Measurements from ENCODE around the gene CD47. TPM values are rescaled to one million over a fixed set of nuclear protein-coding genes. Genes with fewer than 3 reads are reported as not detected.

The CD47 gene
- total and polyA plus RNA-seq, 7 donors, result 10.8 to 74.9 (median 61.4) TPM

DNA sequence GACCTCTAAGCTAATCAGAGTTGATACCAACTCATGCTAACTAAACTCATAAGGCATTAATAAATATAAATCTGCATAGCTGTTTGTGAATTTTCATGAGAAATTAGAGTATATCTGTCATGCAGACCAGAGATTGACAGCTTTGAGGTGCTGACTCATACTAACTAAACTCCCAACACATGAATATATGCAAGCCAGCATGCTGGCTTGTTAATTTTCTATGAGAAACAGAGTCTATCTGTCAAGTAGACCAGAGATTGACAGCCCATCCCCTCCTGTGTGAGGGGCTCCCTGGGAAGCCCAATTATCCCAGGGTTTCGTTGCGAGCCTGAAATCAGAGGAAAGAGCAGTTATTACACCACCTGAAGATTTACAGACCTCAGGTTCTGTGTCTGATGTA is 69.3 kb downstream of the CD47 start:
- Histone ChIP-seq H3K4me1 (no peaks in the 10 kb centered on the region), H3K4me3 (no peak overlapping the region), H3K9me3 (no peaks in the 10 kb centered on the region), H3K36me3 (no peaks in the 10 kb centered on the region), H3K27me3 (no peaks in the 10 kb centered on the region), H3K27ac (no peak overlapping the region)
- 70 to 99% methylated on average over 2 of the region's 2 CpGs for WGBS, 2 donors
- DNase-seq, result no peak
- intact Hi-C loops (cut with DNase I), result no loop called here
- TF ChIP-seq POLR2A (IDR thresholded peaks at IDR 0.05), result no peak
- TF ChIP-seq EP300 (IDR thresholded peaks at IDR 0.05), result no peak
- TF ChIP-seq POLR2AphosphoS5 (IDR thresholded peaks at IDR 0.05), result no peak
- TF ChIP-seq, protein P1, sequence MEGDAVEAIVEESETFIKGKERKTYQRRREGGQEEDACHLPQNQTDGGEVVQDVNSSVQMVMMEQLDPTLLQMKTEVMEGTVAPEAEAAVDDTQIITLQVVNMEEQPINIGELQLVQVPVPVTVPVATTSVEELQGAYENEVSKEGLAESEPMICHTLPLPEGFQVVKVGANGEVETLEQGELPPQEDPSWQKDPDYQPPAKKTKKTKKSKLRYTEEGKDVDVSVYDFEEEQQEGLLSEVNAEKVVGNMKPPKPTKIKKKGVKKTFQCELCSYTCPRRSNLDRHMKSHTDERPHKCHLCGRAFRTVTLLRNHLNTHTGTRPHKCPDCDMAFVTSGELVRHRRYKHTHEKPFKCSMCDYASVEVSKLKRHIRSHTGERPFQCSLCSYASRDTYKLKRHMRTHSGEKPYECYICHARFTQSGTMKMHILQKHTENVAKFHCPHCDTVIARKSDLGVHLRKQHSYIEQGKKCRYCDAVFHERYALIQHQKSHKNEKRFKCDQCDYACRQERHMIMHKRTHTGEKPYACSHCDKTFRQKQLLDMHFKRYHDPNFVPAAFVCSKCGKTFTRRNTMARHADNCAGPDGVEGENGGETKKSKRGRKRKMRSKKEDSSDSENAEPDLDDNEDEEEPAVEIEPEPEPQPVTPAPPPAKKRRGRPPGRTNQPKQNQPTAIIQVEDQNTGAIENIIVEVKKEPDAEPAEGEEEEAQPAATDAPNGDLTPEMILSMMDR (IDR thresholded peaks at IDR 0.05), result no peak

- no peak for DNase-seq
- Histone ChIP-seq H3K4me1 (no peaks in the 10 kb centered on the region), H3K9me3 (no peaks in the 10 kb centered on the region), H3K36me3 (no peaks in the 10 kb centered on the region), H3K27me3 (no peaks in the 10 kb centered on the region), H3K4me3 (no peak overlapping the region), H3K27ac (no peak overlapping the region)
- TF ChIP-seq POLR2A (IDR thresholded peaks at IDR 0.05), result no peak
- no peak for TF ChIP-seq EP300 (IDR thresholded peaks at IDR 0.05)
- no peak for TF ChIP-seq POLR2AphosphoS5 (IDR thresholded peaks at IDR 0.05)
- TF ChIP-seq, protein P1 (IDR thresholded peaks at IDR 0.05), result no peak
- WGBS, 2 donors, result 75 to 79% methylated on average over 3 of the region's 3 CpGs
- intact Hi-C loops (cut with DNase I), result no loop called here
These were observed 69.7 kb downstream of the CD47 start for GRCh38 chr3:108021131-108021530.

- WGBS, 2 donors, result 50 to 76% methylated on average over 8 of the region's 8 CpGs
These were observed 72.3 kb downstream of the CD47 start for GRCh38 chr3:108018552-108018951.

GRCh38 chr3:108017587-108017986 is 73.2 kb downstream of the CD47 start:
- Histone ChIP-seq H3K4me3 (no peak overlapping the region), H3K36me3 (no peaks in the 10 kb centered on the region), H3K9me3 (no peaks in the 10 kb centered on the region), H3K4me1 (peaks cover 0 to 11% (median 5%) of the 10 kb centered on the region in 4 donors), H3K27me3 (no peaks in the 10 kb centered on the region), H3K27ac (no peak overlapping the region)
- intact Hi-C loops (cut with DNase I), result no loop called here
- 74 to 90% methylated on average over 4 of the region's 4 CpGs for WGBS, 2 donors
- DNase-seq, result no peak
- TF ChIP-seq POLR2AphosphoS5 (IDR thresholded peaks at IDR 0.05) (no peak), POLR2A (IDR thresholded peaks at IDR 0.05) (no peak), EP300 (IDR thresholded peaks at IDR 0.05) (no peak)
- TF ChIP-seq, protein P1 (IDR thresholded peaks at IDR 0.05), result no peak

More at GRCh38 chr3:108018552-108018951, 72.3 kb downstream of the CD47 start:
- Histone ChIP-seq H3K27me3 (no peaks in the 10 kb centered on the region), H3K4me3 (no peak overlapping the region), H3K4me1 (peaks cover 0 to 6% (median 4%) of the 10 kb centered on the region in 4 donors), H3K27ac (no peak overlapping the region), H3K9me3 (no peaks in the 10 kb centered on the region), H3K36me3 (no peaks in the 10 kb centered on the region)
- TF ChIP-seq, protein P1 (IDR thresholded peaks at IDR 0.05), result no peak
- TF ChIP-seq EP300 (IDR thresholded peaks at IDR 0.05), result no peak
- TF ChIP-seq POLR2AphosphoS5 (IDR thresholded peaks at IDR 0.05), result no peak
- no peak for TF ChIP-seq POLR2A (IDR thresholded peaks at IDR 0.05)
- intact Hi-C loops (cut with DNase I), result no loop called here
- DNase-seq, result no peak

GRCh38 chr3:108014943-108015342 is 75.9 kb downstream of the CD47 start:
- 96 to 98% methylated on average over 2 of the region's 2 CpGs for WGBS, 2 donors

More at GRCh38 chr3:108014943-108015342, 75.9 kb downstream of the CD47 start:
- no peak overlapping the region for H3K27ac ChIP-seq
- no peak for DNase-seq
- H3K27me3 ChIP-seq, result no peaks in the 10 kb centered on the region
- H3K4me1 ChIP-seq, result peaks cover 0 to 11% (median 5%) of the 10 kb centered on the region in 4 donors
- H3K9me3 ChIP-seq, result no peaks in the 10 kb centered on the region
- intact Hi-C loops (cut with DNase I), result no loop called here
- H3K36me3 ChIP-seq, result no peaks in the 10 kb centered on the region
- no peak overlapping the region for H3K4me3 ChIP-seq
- TF ChIP-seq POLR2A (IDR thresholded peaks at IDR 0.05) (no peak), POLR2AphosphoS5 (IDR thresholded peaks at IDR 0.05) (no peak), EP300 (IDR thresholded peaks at IDR 0.05) (no peak)
- TF ChIP-seq, protein P1 (IDR thresholded peaks at IDR 0.05), result no peak

All from sigmoid colon (tissue), 7 donors.